WTC11 (cell line): ENCODE measurements around the gene RGL3.

Experiments
- ATF1 ChIP-seq: sonication (generic); formaldehyde crosslinking; IDR thresholded peaks from 2 replicates; pipeline ENCODE4 v1.8.1; 2023; ENCODE audit warnings: mild to moderate bottlenecking, moderate library complexity, missing genetic modification reagents
- ATF3 ChIP-seq: sonication (generic); formaldehyde crosslinking; conservative IDR thresholded peaks from 2 replicates; pipeline ENCODE4 v1.8.1; 2022; ENCODE audit warnings: mild to moderate bottlenecking, missing genetic modification reagents
- HMGA2 ChIP-seq: fragments of 250-450 bp; sonication (Bioruptor Pico); IDR thresholded peaks from 2 replicates; pipeline ENCODE4 v1.4.0; 2021; ENCODE audit warnings: mild to moderate bottlenecking, moderate library complexity
- MYBL2 ChIP-seq: sonication (generic); formaldehyde crosslinking; IDR thresholded peaks from 2 replicates; pipeline ENCODE4 v1.8.1; 2023; ENCODE audit warnings: mild to moderate bottlenecking, moderate library complexity, missing genetic modification reagents
- TF ChIP-seq, protein P1 (sequence below): fragments of 200-600 bp; IDR thresholded peaks from 2 replicates; pipeline ENCODE4 v1.8.0; 2022; ENCODE audit warnings: antibody characterized with exemption
- TF ChIP-seq, protein P2 (sequence below): sonication (generic); formaldehyde crosslinking; IDR thresholded peaks from 2 replicates; pipeline ENCODE4 v1.8.1; 2022; ENCODE audit warnings: low read depth, missing genetic modification reagents, borderline replicate concordance

DNA sequence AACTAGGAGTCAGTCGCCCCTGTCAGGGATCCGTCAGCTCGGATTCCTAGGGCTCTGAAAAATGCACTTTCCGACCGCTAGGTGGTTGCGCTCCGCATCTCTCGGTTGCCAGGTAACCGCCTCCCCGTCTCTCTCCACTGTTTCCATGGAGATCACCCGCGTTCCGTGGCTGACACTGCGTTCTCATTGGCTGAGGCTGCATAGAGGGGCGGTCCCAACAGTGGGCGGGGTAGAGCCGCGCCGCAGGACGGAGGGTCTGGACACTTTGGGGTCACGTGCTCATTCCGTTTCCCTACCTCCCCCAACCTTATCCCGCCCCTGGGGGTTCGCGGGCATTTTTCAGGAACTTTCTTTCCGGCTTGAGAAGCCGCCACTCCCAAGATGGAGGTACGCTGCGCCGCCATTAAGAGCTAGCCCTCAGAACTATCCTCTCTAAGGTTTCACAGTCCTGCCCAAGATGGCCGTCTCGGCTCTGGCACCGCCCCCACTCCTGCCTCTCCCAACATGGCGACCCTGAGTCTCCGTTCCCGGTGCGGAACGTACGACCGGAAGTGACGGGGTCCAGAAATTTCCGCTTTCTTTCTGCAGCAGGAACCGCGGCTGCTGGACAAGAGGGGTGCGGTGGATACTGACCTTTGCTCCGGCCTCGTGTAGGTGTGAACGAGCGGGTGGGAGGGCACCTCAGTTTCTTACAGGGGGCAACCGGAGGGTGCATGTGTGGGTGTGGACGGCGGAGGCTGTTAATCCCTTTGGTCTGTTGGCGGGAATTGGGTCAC is 16.1 kb upstream of the RGL3 start, which contains the start of the genes ODAD3 and PRKCSH:
- TF ChIP-seq, protein P1, sequence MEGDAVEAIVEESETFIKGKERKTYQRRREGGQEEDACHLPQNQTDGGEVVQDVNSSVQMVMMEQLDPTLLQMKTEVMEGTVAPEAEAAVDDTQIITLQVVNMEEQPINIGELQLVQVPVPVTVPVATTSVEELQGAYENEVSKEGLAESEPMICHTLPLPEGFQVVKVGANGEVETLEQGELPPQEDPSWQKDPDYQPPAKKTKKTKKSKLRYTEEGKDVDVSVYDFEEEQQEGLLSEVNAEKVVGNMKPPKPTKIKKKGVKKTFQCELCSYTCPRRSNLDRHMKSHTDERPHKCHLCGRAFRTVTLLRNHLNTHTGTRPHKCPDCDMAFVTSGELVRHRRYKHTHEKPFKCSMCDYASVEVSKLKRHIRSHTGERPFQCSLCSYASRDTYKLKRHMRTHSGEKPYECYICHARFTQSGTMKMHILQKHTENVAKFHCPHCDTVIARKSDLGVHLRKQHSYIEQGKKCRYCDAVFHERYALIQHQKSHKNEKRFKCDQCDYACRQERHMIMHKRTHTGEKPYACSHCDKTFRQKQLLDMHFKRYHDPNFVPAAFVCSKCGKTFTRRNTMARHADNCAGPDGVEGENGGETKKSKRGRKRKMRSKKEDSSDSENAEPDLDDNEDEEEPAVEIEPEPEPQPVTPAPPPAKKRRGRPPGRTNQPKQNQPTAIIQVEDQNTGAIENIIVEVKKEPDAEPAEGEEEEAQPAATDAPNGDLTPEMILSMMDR, result peak; percentile 95
- TF ChIP-seq HMGA2 (CRISPR knock-in tag), result no peak
- TF ChIP-seq ATF1 (CRISPR knock-in tag), result no peak
- TF ChIP-seq MYBL2 (CRISPR knock-in tag), result no peak
- TF ChIP-seq ATF3 (CRISPR knock-in tag), result no peak
- TF ChIP-seq, protein P2, sequence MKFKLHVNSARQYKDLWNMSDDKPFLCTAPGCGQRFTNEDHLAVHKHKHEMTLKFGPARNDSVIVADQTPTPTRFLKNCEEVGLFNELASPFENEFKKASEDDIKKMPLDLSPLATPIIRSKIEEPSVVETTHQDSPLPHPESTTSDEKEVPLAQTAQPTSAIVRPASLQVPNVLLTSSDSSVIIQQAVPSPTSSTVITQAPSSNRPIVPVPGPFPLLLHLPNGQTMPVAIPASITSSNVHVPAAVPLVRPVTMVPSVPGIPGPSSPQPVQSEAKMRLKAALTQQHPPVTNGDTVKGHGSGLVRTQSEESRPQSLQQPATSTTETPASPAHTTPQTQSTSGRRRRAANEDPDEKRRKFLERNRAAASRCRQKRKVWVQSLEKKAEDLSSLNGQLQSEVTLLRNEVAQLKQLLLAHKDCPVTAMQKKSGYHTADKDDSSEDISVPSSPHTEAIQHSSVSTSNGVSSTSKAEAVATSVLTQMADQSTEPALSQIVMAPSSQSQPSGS (CRISPR knock-in tag), result no peak
